Fibroblast of mammary gland (primary cell): ENCODE data around the gene DEAF1.

Source experiments
- DNase-seq: peaks from one replicate; pipeline ENCODE4 v3.0.0-alpha.2; 2010; ENCODE audit warnings: low read depth
- H3K4me3 ChIP-seq: 2 replicates; pipeline ENCODE4 v1.5.1; 2011; ENCODE audit warnings: low read depth, mild to moderate bottlenecking, low read length, moderate library complexity; ENCODE audit not compliant: control insufficient read depth
- TF ChIP-seq, protein P1 (sequence below): conservative IDR thresholded peaks from 2 replicates; pipeline ENCODE4 v1.5.1; 2011; ENCODE audit warnings: low read depth, low read length, inconsistent platforms; ENCODE audit not compliant: control insufficient read depth, insufficient read depth

The DEAF1 gene

GRCh38 chr11:724778-725386, 29.9 kb upstream of the DEAF1 start:
- no peak for DNase-seq
- TF ChIP-seq, protein P1, sequence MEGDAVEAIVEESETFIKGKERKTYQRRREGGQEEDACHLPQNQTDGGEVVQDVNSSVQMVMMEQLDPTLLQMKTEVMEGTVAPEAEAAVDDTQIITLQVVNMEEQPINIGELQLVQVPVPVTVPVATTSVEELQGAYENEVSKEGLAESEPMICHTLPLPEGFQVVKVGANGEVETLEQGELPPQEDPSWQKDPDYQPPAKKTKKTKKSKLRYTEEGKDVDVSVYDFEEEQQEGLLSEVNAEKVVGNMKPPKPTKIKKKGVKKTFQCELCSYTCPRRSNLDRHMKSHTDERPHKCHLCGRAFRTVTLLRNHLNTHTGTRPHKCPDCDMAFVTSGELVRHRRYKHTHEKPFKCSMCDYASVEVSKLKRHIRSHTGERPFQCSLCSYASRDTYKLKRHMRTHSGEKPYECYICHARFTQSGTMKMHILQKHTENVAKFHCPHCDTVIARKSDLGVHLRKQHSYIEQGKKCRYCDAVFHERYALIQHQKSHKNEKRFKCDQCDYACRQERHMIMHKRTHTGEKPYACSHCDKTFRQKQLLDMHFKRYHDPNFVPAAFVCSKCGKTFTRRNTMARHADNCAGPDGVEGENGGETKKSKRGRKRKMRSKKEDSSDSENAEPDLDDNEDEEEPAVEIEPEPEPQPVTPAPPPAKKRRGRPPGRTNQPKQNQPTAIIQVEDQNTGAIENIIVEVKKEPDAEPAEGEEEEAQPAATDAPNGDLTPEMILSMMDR = no peak
- no peak overlapping the region for H3K4me3 ChIP-seq

- no peak for DNase-seq
- TF ChIP-seq, protein P1 = no peak
- no peak overlapping the region for H3K4me3 ChIP-seq
These were observed 29.2 kb upstream of the DEAF1 start for GRCh38 chr11:724049-724777.

GRCh38 chr11:723120-723883, 28.3 kb upstream of the DEAF1 start:
- TF ChIP-seq, protein P1 = peak; percentile 60
- no peak overlapping the region for H3K4me3 ChIP-seq
- DNase-seq = peak; percentile 62

- no peak for DNase-seq
- TF ChIP-seq, protein P1 = no peak
- H3K4me3 ChIP-seq = no peak overlapping the region
These were observed 27.4 kb upstream of the DEAF1 start for GRCh38 chr11:722346-722811.

- no peak overlapping the region for H3K4me3 ChIP-seq
- TF ChIP-seq, protein P1 = no peak
- no peak for DNase-seq
These were observed 26.8 kb upstream of the DEAF1 start for GRCh38 chr11:721741-722345.

DNA sequence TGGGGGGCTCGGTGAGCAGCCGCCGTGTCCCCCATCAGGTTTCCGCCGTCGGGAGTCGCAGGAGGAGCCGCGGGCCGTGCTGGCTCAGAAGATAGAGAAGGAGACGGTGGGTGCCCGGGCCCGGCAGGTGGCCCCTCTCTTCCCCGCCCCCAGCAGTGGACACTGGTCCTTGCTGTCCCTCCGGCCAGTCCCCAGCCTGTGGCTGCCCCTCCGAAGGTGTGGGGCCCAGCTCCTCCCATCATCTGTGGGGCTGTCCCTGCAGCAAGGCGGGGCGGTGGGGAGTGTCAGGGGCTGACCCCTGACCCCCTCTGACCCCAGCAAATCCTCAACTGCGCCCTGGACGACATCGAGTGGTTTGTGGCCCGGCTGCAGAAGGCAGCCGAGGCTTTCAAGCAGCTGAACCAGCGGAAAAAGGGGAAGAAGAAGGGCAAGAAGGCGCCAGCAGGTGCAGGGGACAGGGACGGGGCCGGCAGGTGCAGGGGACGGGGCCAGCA, 26.3 kb upstream of the DEAF1 start:
- no peak for DNase-seq
- TF ChIP-seq, protein P1 = no peak
- H3K4me3 ChIP-seq = no peak overlapping the region
